HL-60 (cell line): Measurements from ENCODE around the gene FKBP1B.
"Not testable (repeated sequence)": the region's sequence is repeated elsewhere in the genome, so short reads cannot be mapped to it uniquely, and the experiment has no call there.

Experiments
- DNase-seq, 2 experiments: peaks; one replicate each; pipeline ENCODE4 v3.0.0-alpha.2; 2010 to 2020; ENCODE audit warnings: low read depth in 1 of 2, low spot score in 1 of 2
- H3K27ac ChIP-seq: fragments of 250-450 bp; sonication (Bioruptor Pico); replicated peaks from 2 replicates; pipeline ENCODE4 v1.5.1; 2020; ENCODE audit warnings: mild to moderate bottlenecking, moderate library complexity
- H3K27me3 ChIP-seq: fragments of 250-450 bp; sonication (Bioruptor Pico); 2 replicates; pipeline ENCODE4 v1.5.1; 2021; ENCODE audit warnings: mild to moderate bottlenecking, moderate library complexity; ENCODE audit not compliant: insufficient read depth, poor library complexity, severe bottlenecking
- H3K4me3 ChIP-seq: replicated peaks from 2 replicates; pipeline ENCODE4 v1.5.1; 2011; ENCODE audit warnings: mild to moderate bottlenecking, control low read depth, low read length; ENCODE audit not compliant: insufficient read depth
- GABPA ChIP-seq: IDR thresholded peaks from 2 replicates; pipeline ENCODE4 v1.6.1; 2012; ENCODE audit warnings: low read depth
- POLR2AphosphoS5 ChIP-seq: IDR thresholded peaks from 2 replicates; pipeline ENCODE4 v1.6.1; 2012; ENCODE audit warnings: low read depth
- REST ChIP-seq: IDR thresholded peaks from 2 replicates; pipeline ENCODE4 v1.6.1; 2012; ENCODE audit warnings: low read depth; ENCODE audit not compliant: insufficient replicate concordance
- SPI1 ChIP-seq: IDR thresholded peaks from 2 replicates; pipeline ENCODE4 v1.6.1; 2012; ENCODE audit warnings: low read depth, mild to moderate bottlenecking, borderline replicate concordance
- TF ChIP-seq, protein P1 (sequence below): IDR thresholded peaks from one replicate; pipeline ENCODE4 v1.5.1; 2011; ENCODE audit warnings: low read length, control low read depth, inconsistent platforms; ENCODE audit not compliant: insufficient read depth

Gene FKBP1B

DNA sequence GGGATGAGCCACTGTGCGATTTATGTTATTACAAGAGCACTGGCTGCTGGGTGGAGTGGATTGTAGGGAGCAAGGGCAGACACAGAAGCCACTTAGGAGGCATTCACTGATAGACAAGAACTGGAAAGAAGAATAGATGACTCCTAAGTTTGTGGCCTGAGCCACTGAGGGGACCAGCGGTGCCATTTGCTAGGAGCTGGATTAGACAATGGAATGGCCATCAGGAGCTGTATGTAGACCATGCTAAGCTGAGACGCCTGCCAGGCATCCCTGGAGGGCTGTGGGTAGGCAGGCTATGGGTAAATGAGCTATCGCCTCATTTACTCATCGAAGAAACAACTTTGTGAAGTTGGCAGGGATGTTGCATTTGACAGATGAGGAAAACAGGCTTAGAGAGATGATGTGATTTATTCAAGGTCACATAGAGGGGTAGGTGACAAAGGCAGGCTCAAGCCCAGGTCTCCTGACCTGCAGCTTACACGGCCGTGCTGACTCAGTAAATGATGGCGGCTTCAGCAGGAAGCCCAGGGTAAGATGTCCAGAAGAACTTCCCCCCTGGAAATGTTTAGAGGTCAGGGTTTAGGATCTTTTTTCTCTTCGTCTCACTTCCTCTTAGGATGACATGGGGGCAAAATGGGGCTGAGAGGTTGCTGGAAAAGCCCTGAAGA, 36.9 kb upstream of the FKBP1B start:
- H3K4me3 ChIP-seq = no peak overlapping the region
- no peak overlapping the region for H3K27ac ChIP-seq
- TF ChIP-seq SPI1 (no peak), GABPA (no peak), POLR2AphosphoS5 (no peak), REST (no peak)
- TF ChIP-seq, protein P1, sequence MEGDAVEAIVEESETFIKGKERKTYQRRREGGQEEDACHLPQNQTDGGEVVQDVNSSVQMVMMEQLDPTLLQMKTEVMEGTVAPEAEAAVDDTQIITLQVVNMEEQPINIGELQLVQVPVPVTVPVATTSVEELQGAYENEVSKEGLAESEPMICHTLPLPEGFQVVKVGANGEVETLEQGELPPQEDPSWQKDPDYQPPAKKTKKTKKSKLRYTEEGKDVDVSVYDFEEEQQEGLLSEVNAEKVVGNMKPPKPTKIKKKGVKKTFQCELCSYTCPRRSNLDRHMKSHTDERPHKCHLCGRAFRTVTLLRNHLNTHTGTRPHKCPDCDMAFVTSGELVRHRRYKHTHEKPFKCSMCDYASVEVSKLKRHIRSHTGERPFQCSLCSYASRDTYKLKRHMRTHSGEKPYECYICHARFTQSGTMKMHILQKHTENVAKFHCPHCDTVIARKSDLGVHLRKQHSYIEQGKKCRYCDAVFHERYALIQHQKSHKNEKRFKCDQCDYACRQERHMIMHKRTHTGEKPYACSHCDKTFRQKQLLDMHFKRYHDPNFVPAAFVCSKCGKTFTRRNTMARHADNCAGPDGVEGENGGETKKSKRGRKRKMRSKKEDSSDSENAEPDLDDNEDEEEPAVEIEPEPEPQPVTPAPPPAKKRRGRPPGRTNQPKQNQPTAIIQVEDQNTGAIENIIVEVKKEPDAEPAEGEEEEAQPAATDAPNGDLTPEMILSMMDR = no peak
- DNase-seq = no peak
- peaks cover 35% of the 10 kb centered on the region for H3K27me3 ChIP-seq

DNA sequence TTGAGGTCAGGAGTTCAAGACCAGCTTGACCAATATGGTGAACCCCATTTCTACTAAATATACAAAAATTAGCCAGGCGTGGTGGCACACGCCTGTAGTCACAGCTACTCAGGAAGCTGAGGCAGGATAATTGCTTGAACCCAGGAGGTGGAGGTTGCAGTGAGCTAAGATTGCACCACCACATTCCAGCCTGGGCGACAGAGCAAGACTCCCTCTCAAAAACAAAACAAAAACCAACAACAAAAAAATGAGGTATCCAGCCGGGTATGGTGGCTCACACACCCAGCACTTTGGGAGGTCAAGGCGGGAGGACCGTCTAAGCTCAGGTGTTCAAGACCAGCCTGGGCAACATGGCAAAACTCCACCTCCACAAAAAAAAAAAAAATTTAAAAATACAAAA, 34.6 kb upstream of the FKBP1B start:
- H3K27me3 ChIP-seq = peaks cover 28% of the 10 kb centered on the region
- H3K4me3 ChIP-seq, H3K27ac ChIP-seq, DNase-seq: not testable (repeated sequence)

DNA sequence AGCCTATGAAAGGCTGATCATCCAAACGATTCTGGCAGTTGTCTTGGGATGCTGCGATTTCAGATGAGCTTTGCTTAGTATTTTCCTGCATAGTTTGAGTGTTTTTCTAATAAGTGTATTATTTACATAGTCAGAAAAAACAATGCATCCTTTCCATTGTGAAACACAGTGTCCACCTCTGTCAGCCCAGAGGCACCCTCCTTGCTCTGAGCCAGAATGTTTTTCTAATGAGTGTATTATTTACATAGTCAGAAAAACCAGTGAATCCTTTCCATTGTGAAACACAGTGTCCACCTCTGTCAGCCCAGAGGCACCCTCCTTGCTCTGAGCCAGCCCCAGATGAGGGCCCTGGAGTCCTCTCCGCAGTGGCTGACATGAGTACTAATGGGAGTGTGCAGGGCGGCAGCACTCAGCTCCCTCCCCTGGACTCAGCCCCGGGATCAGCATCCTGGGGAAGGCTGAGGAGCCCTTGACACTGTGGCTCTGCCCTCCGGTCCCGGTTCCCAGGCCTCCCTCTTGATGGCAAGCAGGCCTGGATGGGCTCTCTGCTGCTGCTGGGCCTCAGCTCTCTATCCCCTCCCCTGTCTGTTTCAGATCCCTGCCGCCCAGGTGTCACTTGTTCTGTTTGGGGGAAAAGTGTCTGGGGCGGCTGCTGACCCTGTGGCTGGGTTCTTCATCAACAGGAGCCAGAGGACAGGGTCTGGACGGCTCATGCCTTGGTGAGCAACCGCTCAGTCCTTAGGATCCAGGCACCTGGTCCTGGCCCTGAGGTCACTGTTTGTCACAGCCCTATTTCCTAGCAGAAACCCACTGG, 33.8 kb upstream of the FKBP1B start:
- Histone ChIP-seq H3K27ac (no peak overlapping the region), H3K27me3 (peaks cover 21% of the 10 kb centered on the region), H3K4me3 (no peak overlapping the region)
- DNase-seq = no peak
- TF ChIP-seq REST (no peak), SPI1 (no peak), POLR2AphosphoS5 (no peak), GABPA (no peak)
- TF ChIP-seq, protein P1 = no peak

DNA sequence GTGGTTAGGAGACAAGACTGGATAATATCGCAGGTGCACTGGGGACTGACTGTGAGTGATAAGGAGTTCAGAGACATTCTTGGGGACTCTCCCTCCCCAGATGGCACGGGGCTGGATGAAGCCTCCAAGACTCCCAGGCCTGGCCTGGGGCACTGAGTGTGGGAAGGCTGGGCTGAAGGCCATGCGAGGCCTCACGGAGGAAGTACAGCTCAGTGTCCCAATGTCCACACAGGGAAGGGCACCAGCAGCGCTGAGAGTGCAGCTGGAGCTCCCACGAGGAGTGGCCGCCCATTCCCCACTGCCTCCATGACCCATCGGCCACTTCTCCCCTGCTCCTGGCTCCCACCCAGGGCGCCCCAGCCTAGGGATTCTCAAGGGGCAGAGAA, 33.2 kb upstream of the FKBP1B start:
- TF ChIP-seq, protein P1 = no peak
- TF ChIP-seq GABPA (no peak), SPI1 (no peak), REST (no peak), POLR2AphosphoS5 (no peak)
- no peak overlapping the region for H3K27ac ChIP-seq
- DNase-seq = no peak
- no peak overlapping the region for H3K4me3 ChIP-seq
- H3K27me3 ChIP-seq = peaks cover 15% of the 10 kb centered on the region
